OCI-LY1 (cell line): ENCODE results near the gene SEC61B.

ENCODE experiments used
- CTCF ChIP-seq: fragments of 200-600 bp; sonication (generic), shearing (Covaris generic); IDR thresholded peaks from 2 replicates; pipeline ENCODE4 v1.5.1; 2017; ENCODE audit warnings: mild to moderate bottlenecking, antibody characterized with exemption, low read length, moderate library complexity, mixed read lengths
- EZH2 ChIP-seq: fragments of 200-600 bp; sonication (generic), shearing (Covaris generic); IDR thresholded peaks from 2 replicates; pipeline ENCODE4 v1.8.0; 2017; ENCODE audit warnings: borderline replicate concordance, mixed run types, mild to moderate bottlenecking, antibody characterized with exemption, low read length, moderate library complexity, mixed read lengths

GRCh38 chr9:99181621-99182020 is 40.5 kb upstream of the SEC61B start:
- TF ChIP-seq CTCF = no peak
- no peak for TF ChIP-seq EZH2
